ENCODE data around the gene DSC3.

DSC3 gene

DNA sequence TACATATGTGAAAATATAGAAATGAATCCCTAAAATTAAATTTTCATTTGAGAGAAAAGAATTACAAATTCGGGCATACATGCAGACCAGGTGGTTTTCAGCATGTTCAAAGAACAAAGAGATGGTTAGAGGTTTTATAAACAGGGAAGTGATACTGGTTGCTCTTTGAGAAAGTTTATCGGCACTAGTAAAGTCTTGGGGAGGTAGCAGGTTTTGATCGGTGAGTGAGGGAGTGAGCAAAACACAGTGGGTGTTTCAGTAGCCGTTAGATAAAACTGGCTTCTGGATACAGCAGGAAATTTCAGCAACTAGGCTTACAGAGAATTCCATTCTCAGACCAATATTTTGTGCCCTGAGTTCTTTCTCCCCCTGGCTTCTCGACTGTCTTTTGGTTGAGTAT lies 51.1 kb downstream of the DSC3 start:
- TF ChIP-seq, protein P1, sequence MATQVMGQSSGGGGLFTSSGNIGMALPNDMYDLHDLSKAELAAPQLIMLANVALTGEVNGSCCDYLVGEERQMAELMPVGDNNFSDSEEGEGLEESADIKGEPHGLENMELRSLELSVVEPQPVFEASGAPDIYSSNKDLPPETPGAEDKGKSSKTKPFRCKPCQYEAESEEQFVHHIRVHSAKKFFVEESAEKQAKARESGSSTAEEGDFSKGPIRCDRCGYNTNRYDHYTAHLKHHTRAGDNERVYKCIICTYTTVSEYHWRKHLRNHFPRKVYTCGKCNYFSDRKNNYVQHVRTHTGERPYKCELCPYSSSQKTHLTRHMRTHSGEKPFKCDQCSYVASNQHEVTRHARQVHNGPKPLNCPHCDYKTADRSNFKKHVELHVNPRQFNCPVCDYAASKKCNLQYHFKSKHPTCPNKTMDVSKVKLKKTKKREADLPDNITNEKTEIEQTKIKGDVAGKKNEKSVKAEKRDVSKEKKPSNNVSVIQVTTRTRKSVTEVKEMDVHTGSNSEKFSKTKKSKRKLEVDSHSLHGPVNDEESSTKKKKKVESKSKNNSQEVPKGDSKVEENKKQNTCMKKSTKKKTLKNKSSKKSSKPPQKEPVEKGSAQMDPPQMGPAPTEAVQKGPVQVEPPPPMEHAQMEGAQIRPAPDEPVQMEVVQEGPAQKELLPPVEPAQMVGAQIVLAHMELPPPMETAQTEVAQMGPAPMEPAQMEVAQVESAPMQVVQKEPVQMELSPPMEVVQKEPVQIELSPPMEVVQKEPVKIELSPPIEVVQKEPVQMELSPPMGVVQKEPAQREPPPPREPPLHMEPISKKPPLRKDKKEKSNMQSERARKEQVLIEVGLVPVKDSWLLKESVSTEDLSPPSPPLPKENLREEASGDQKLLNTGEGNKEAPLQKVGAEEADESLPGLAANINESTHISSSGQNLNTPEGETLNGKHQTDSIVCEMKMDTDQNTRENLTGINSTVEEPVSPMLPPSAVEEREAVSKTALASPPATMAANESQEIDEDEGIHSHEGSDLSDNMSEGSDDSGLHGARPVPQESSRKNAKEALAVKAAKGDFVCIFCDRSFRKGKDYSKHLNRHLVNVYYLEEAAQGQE (IDR thresholded peaks at IDR 0.05; ENCODE audit: insufficient read depth in 1 of 2, low read depth in 2 of 2, low read length in 2 of 2) = no peak
- no peak for TF ChIP-seq SIN3A (IDR thresholded peaks at IDR 0.05; ENCODE audit: borderline replicate concordance, insufficient read depth, low read length)
- TF ChIP-seq FOXP2 (optimal IDR thresholded peaks at IDR 0.05; ENCODE audit: borderline replicate concordance, extremely low read depth, extremely low read length, insufficient read depth) = no peak
- no peak for TF ChIP-seq TAF1 (IDR thresholded peaks at IDR 0.05; ENCODE audit: borderline replicate concordance, insufficient read depth, low read length)
- TF ChIP-seq POLR2AphosphoS5 (IDR thresholded peaks at IDR 0.05; ENCODE audit: low read depth, low read length) = no peak

DNA sequence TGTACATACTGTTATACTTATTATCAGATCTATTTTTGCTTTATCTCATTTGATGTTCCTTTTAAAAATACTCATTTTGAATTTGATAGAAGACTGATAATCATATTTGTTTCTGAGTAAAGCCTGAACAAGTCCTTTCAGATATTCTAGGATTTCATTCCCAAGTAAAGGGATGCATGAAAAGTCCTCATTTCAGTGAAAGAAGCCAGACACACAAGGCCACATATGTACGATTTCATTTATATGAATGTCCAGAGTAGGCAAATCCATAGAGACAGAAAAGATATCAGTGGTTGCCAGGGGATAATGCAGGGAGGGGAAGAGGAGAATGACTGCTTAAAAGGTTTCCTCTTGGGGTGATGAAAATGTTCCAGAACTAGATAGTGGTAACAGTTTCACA lies 53.4 kb downstream of the DSC3 start:
- no peak for TF ChIP-seq POLR2AphosphoS5 (IDR thresholded peaks at IDR 0.05; ENCODE audit: low read depth, low read length)
- no peak for TF ChIP-seq SIN3A (IDR thresholded peaks at IDR 0.05; ENCODE audit: borderline replicate concordance, insufficient read depth, low read length)
- no peak for TF ChIP-seq FOXP2 (optimal IDR thresholded peaks at IDR 0.05; ENCODE audit: borderline replicate concordance, extremely low read depth, extremely low read length, insufficient read depth)
- TF ChIP-seq, protein P1 (IDR thresholded peaks at IDR 0.05; ENCODE audit: insufficient read depth in 1 of 2, low read depth in 2 of 2, low read length in 2 of 2) = no peak
- no peak for TF ChIP-seq TAF1 (IDR thresholded peaks at IDR 0.05; ENCODE audit: borderline replicate concordance, insufficient read depth, low read length)

DNA sequence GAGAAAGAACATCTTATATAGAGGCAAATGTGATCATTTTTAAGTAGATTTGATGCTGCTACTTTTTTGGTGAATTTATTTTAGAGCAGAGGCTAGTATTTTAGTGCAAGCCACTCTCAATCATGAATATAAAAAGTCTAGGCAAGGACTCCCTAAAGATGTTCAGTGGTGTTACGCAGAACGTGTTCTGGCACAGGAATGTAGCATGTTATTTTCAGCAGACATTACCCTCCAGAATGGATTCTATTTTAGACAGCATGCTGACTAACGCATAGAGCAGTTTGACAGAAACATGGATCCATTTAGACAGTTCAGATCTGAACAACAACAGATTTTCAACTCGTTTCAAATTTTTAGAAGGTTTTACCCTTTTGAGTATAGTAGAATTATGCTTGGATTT lies 54.1 kb downstream of the DSC3 start:
- TF ChIP-seq, protein P1 (IDR thresholded peaks at IDR 0.05; ENCODE audit: insufficient read depth in 1 of 2, low read depth in 2 of 2, low read length in 2 of 2) = no peak
- TF ChIP-seq FOXP2 (optimal IDR thresholded peaks at IDR 0.05; ENCODE audit: borderline replicate concordance, extremely low read depth, extremely low read length, insufficient read depth) = no peak

GRCh38 chr18:30987467-30988241 lies 54.9 kb downstream of the DSC3 start:
- no peak for TF ChIP-seq TAF1 (IDR thresholded peaks at IDR 0.05; ENCODE audit: borderline replicate concordance, insufficient read depth, low read length)
- TF ChIP-seq SIN3A (IDR thresholded peaks at IDR 0.05; ENCODE audit: borderline replicate concordance, insufficient read depth, low read length) = no peak

- TF ChIP-seq, protein P1 (IDR thresholded peaks at IDR 0.05; ENCODE audit: insufficient read depth in 1 of 2, low read depth in 2 of 2, low read length in 2 of 2) = no peak
- TF ChIP-seq TAF1 (IDR thresholded peaks at IDR 0.05; ENCODE audit: borderline replicate concordance, insufficient read depth, low read length) (no peak), POLR2AphosphoS5 (IDR thresholded peaks at IDR 0.05; ENCODE audit: low read depth, low read length) (no peak), SIN3A (IDR thresholded peaks at IDR 0.05; ENCODE audit: borderline replicate concordance, insufficient read depth, low read length) (no peak), FOXP2 (optimal IDR thresholded peaks at IDR 0.05; ENCODE audit: borderline replicate concordance, extremely low read depth, extremely low read length, insufficient read depth) (no peak)
Observed at GRCh38 chr18:30985753-30986152, 56.8 kb downstream of the DSC3 start.

All from PFSK-1 (cell line).